Endothelial cell of umbilical vein (primary cell): Measurements from ENCODE around the gene KMT5C. TPM values are rescaled to one million over a fixed set of nuclear protein-coding genes. Genes with fewer than 3 reads are reported as not detected.

Experiments
- BruUV-seq: library from RNA; stranded (reverse); fragments of 400-500 nt; replicated peaks from 2 replicates; lab custom pipeline; 2021; lab: Mats Ljungman, UMichigan
- CTCF ChIA-PET: fragments of 300-600, 350-600 bp; sonication (Branson Sonifier 250); formaldehyde crosslinking; loops from one replicate; lab custom pipeline; 2021; ENCODE audit warnings: antibody characterized with exemption, inconsistent platforms; lab: Charles Lee
- POLR2A ChIA-PET: fragments of 300-600, 350-600 bp; sonication (Branson Sonifier 250); formaldehyde crosslinking; loops from one replicate; lab custom pipeline; 2021; ENCODE audit warnings: antibody characterized with exemption, inconsistent platforms; lab: Charles Lee
- DNase-seq: peaks from one replicate; pipeline ENCODE4 v3.0.0-alpha.2; 2011; ENCODE audit warnings: low read depth, low spot score
- FAIRE-seq: peaks from 2 replicates; lab custom pipeline; 2011; peaks lifted over from hg19 to GRCh38; lab: Jason Lieb, UNC
- H2AFZ ChIP-seq: 2 replicates; pipeline ENCODE4 v1.6.0; 2012; ENCODE audit warnings: low read depth, low read length, control low read depth, inconsistent platforms
- H3K27ac ChIP-seq: 2 replicates; pipeline ENCODE4 v1.5.1; 2011; ENCODE audit warnings: low read depth, mild to moderate bottlenecking, control low read depth, low read length, moderate library complexity; ENCODE audit not compliant: insufficient read depth
- H3K27me3 ChIP-seq, 2 experiments: 2 replicates each; pipeline versions ENCODE4 v1.6.0 to v1.6.1; 2011; ENCODE audit warnings: low read length in 2 of 2, mixed read lengths in 1 of 2; ENCODE audit not compliant: control insufficient read depth in 2 of 2, insufficient read depth in 2 of 2
- H3K36me3 ChIP-seq, 2 experiments: 2 replicates in 1 of 2; 3 replicates in 1 of 2; pipeline ENCODE4 v1.5.1; 2011; ENCODE audit warnings: low read length in 2 of 2, mild to moderate bottlenecking in 1 of 2, moderate library complexity in 1 of 2; ENCODE audit not compliant: control insufficient read depth in 2 of 2, insufficient read depth in 2 of 2; ENCODE audit errors: extremely low read depth in 1 of 2
- H3K4me1 ChIP-seq: 3 replicates; pipeline ENCODE4 v1.5.1; 2011; ENCODE audit warnings: mild to moderate bottlenecking, low read length; ENCODE audit not compliant: control insufficient read depth, insufficient read depth; ENCODE audit errors: extremely low read depth
- H3K4me2 ChIP-seq: 2 replicates; pipeline ENCODE4 v1.6.1; 2011; ENCODE audit warnings: low read length, control low read depth, mixed read lengths; ENCODE audit not compliant: insufficient read depth
- H3K4me3 ChIP-seq, 3 experiments: fragments of 200-600 bp in 1 of 3; sonication (generic), shearing (Covaris generic) in 1 of 3; replicated peaks in 1 of 3; 2 replicates each; pipeline ENCODE4 v1.5.1; 2011 to 2016; ENCODE audit warnings: control low read depth in 3 of 3, low read length in 3 of 3, mild to moderate bottlenecking in 2 of 3, inconsistent platforms in 1 of 3, low read depth in 1 of 3, moderate library complexity in 1 of 3; ENCODE audit not compliant: insufficient read depth in 1 of 3
- H3K79me2 ChIP-seq: 2 replicates; pipeline ENCODE4 v1.6.0; 2012; ENCODE audit warnings: low read length, inconsistent platforms; ENCODE audit not compliant: control insufficient read depth, insufficient read depth
- H3K9ac ChIP-seq: replicated peaks from 2 replicates; pipeline ENCODE3; 2011; ENCODE audit warnings: low read length, control low read depth; ENCODE audit not compliant: insufficient read depth; ENCODE audit errors: extremely low read depth
- H3K9me1 ChIP-seq: replicated peaks from 3 replicates; pipeline ENCODE4 v1.6.0; 2011; ENCODE audit warnings: mild to moderate bottlenecking, low read length; ENCODE audit not compliant: control insufficient read depth, insufficient read depth; ENCODE audit errors: extremely low read depth
- H3K9me3 ChIP-seq: replicated peaks from 2 replicates; pipeline ENCODE4 v1.5.1; 2012; ENCODE audit warnings: low read length, inconsistent platforms; ENCODE audit not compliant: control insufficient read depth, insufficient read depth
- H4K20me1 ChIP-seq: replicated peaks from 2 replicates; pipeline ENCODE3; 2011; ENCODE audit warnings: mild to moderate bottlenecking, low read length; ENCODE audit not compliant: control insufficient read depth, insufficient read depth; ENCODE audit errors: extremely low read depth
- EZH2 ChIP-seq: IDR thresholded peaks from 2 replicates; pipeline ENCODE4 v1.6.1; 2012; ENCODE audit warnings: borderline replicate concordance, low read depth, mild to moderate bottlenecking, moderate library complexity, low read length, inconsistent platforms; ENCODE audit not compliant: severe bottlenecking
- FOS ChIP-seq: IDR thresholded peaks from 2 replicates; pipeline ENCODE4 v1.6.1; 2011; ENCODE audit warnings: mild to moderate bottlenecking, low read length, moderate library complexity, borderline replicate concordance; ENCODE audit not compliant: insufficient read depth
- GATA2 ChIP-seq: IDR thresholded peaks from 2 replicates; pipeline ENCODE4 v1.7.0; 2011; ENCODE audit warnings: low read depth, mild to moderate bottlenecking, moderate library complexity, mixed read lengths, low read length; ENCODE audit not compliant: insufficient read length, insufficient read depth
- JUN ChIP-seq: IDR thresholded peaks from 2 replicates; pipeline ENCODE4 v1.6.1; 2011; ENCODE audit warnings: borderline replicate concordance, low read depth; ENCODE audit not compliant: insufficient read length, insufficient read depth
- MYC ChIP-seq: IDR thresholded peaks from one replicate; pipeline ENCODE4 v1.6.1; 2011; ENCODE audit warnings: mild to moderate bottlenecking, low read depth, low read length
- POLR2A ChIP-seq: IDR thresholded peaks from 2 replicates; pipeline ENCODE4 v1.6.1; 2012; ENCODE audit warnings: low read depth, mild to moderate bottlenecking, control low read depth, low read length
- POLR2AphosphoS5 ChIP-seq: IDR thresholded peaks from 2 replicates; pipeline ENCODE4 v1.6.1; 2012; ENCODE audit warnings: low read depth, mild to moderate bottlenecking, control low read depth, low read length, moderate library complexity; ENCODE audit not compliant: insufficient read depth
- dilution Hi-C: fragments of 300-500 bp; cut with MboI; formaldehyde crosslinking; loops from one replicate; pipeline ENCODE4 v1.15.0; 2019; ENCODE audit warnings: low sequenced_read_pairs; ENCODE audit not compliant: extremely low pct_ligation_motif_present
- intact Hi-C: fragments of 100-400 bp; cut with micrococcal nuclease; formaldehyde crosslinking; loops from one replicate; pipeline ENCODE4 v1.10.0; 2022
- polyA plus RNA-seq, 4 experiments: library from polyadenylated mRNA; depleted of rRNA in 3 of 4; stranded (reverse) in 3 of 4; unstranded in 1 of 4; fragments of >200 nt; gene quantifications; 2 replicates each; pipeline versions ENCODE4 v1.2.1 to v1.2.3, GENCODE V29; 2011 to 2012; ENCODE audit warnings: missing spikeins in 1 of 4
- total RNA-seq: library from RNA; stranded (reverse); gene quantifications from 2 replicates; pipeline ENCODE4 v1.2.3, GENCODE V29; 2021
- TF ChIP-seq, protein P1 (sequence below), 2 donors: IDR thresholded peaks; 1 replicate in 1 of 2; 2 replicates in 1 of 2; pipeline ENCODE4 v1.5.1; 2011; ENCODE audit warnings: low read length in 2 of 2, mild to moderate bottlenecking in 2 of 2, moderate library complexity in 2 of 2, control low read depth in 1 of 2, inconsistent platforms in 1 of 2, low read depth in 1 of 2; ENCODE audit not compliant: insufficient read depth in 1 of 2; ENCODE audit errors: extremely low read depth in 1 of 2
- TF ChIP-seq, protein P2 (sequence below): IDR thresholded peaks from 2 replicates; pipeline ENCODE4 v1.6.1; 2011; ENCODE audit not compliant: insufficient read depth, insufficient read length

The KMT5C gene
- total and polyA plus RNA-seq, 2 donors (not counting 3 experiments of a cell fraction or from before 2014, with no cell fraction given) = 7.2 to 13.5 TPM

DNA sequence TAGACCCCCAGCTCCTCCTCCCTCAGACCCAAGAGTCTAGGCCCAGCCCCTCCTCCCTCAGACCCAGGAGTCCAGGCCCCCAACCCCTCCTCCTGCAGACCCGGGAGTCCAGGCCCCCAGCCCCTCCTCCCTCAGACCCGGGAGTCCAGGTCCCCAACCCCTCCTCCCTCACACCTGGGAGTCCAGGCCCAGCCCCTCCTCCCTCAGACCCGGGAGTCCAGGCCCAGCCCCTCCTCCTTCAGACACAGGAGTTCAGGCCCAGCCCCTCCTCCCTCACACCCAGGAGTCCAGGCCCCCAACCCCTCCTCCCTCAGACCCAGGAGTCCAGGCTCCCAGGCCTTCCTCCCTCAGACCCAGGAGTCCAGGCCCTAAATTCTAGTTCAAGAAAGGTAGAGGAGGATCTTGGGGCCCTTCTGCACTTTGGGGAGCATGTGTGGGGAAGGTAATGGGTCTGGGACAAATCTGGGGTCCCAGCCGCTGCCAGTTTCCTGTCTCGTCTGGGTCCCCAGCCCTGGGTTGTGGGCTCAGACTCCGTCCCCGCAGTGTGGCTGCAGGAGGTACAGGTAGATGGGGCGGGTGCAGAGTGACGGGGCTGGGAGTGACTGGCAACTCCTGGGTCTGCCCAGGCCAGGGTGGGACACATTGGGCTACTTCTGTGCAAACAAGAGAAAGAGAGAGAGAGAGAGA, 33.8 kb downstream of the KMT5C start:
- H3K27me3 ChIP-seq = peaks cover 22 to 38% of the 10 kb centered on the region in 2 experiments
- no peaks in the 10 kb centered on the region for H3K9me1 ChIP-seq
- H3K4me1 ChIP-seq = peaks cover 3% of the 10 kb centered on the region
- FAIRE-seq = no peak
- no peak overlapping the region for H3K4me3 ChIP-seq
- H3K4me2 ChIP-seq = no peak overlapping the region
- DNase-seq = no peak
- H3K9ac ChIP-seq = no peak overlapping the region
- no peak for TF ChIP-seq POLR2AphosphoS5
- no peak for TF ChIP-seq EZH2
- TF ChIP-seq GATA2 = no peak
- no peak for TF ChIP-seq POLR2A
- TF ChIP-seq, protein P1, sequence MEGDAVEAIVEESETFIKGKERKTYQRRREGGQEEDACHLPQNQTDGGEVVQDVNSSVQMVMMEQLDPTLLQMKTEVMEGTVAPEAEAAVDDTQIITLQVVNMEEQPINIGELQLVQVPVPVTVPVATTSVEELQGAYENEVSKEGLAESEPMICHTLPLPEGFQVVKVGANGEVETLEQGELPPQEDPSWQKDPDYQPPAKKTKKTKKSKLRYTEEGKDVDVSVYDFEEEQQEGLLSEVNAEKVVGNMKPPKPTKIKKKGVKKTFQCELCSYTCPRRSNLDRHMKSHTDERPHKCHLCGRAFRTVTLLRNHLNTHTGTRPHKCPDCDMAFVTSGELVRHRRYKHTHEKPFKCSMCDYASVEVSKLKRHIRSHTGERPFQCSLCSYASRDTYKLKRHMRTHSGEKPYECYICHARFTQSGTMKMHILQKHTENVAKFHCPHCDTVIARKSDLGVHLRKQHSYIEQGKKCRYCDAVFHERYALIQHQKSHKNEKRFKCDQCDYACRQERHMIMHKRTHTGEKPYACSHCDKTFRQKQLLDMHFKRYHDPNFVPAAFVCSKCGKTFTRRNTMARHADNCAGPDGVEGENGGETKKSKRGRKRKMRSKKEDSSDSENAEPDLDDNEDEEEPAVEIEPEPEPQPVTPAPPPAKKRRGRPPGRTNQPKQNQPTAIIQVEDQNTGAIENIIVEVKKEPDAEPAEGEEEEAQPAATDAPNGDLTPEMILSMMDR (IDR thresholded peaks at IDR 0.05; ENCODE audit: extremely low read depth in 1 of 2, insufficient read depth in 1 of 2, low read depth in 1 of 2, low read length in 2 of 2) = no peak
- TF ChIP-seq MYC = no peak
- no peak for TF ChIP-seq JUN
- TF ChIP-seq, protein P2, sequence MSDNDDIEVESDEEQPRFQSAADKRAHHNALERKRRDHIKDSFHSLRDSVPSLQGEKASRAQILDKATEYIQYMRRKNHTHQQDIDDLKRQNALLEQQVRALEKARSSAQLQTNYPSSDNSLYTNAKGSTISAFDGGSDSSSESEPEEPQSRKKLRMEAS = no peak
- no peak for TF ChIP-seq FOS
- no peaks in the 10 kb centered on the region for H3K9me3 ChIP-seq
- no peak overlapping the region for H2AFZ ChIP-seq
- no TSS peak for BruUV-seq
- ChIA-PET CTCF (interaction anchor here (0.7 to 1.3 kb wide), 3 partner anchors 10 to 72 kb away, joined by 3 to 4 read pairs (median 3); partner anchors contain the start of gene KMT5C), POLR2A (no interaction called here)
- H3K79me2 ChIP-seq = no peaks in the 10 kb centered on the region
- dilution Hi-C loops = no loop called here
- no peaks in the 10 kb centered on the region for H4K20me1 ChIP-seq
- H3K36me3 ChIP-seq = no peaks in the 10 kb centered on the region
- intact Hi-C loops = no loop called here
- no peak overlapping the region for H3K27ac ChIP-seq
